Measurements from ENCODE around the gene LHX3. TPM values are rescaled to one million over a fixed set of nuclear protein-coding genes. Genes with fewer than 3 reads are reported as not detected.

The LHX3 gene
- total RNA-seq, 1 donor from 2014 or later: not detected

GRCh38 chr9:136213733-136214132 lies 8.8 kb upstream of the LHX3 start:
- no peak overlapping the region for H3K4me2 ChIP-seq (ENCODE audit: low read length)
- Mint-ChIP-seq H3K27me3 (ENCODE audit: low read depth, unreplicated experiment) (no peaks in the 10 kb centered on the region), H3K36me3 (ENCODE audit: low read depth, unreplicated experiment) (peaks cover 21% of the 10 kb centered on the region), H3K9me3 (ENCODE audit: unreplicated experiment) (no peaks in the 10 kb centered on the region), H3K4me3 (ENCODE audit: unreplicated experiment) (no peak overlapping the region), H3K27ac (ENCODE audit: unreplicated experiment) (no peak overlapping the region), H3K4me1 (ENCODE audit: low read depth, unreplicated experiment) (no peaks in the 10 kb centered on the region)
- no peaks in the 10 kb centered on the region for H3K9me3 ChIP-seq (ENCODE audit: insufficient read depth, low read depth, low read length)
- no peak overlapping the region for H3K4me3 ChIP-seq (ENCODE audit: insufficient read depth, low read depth, low read length)
- no peak overlapping the region for H3K27ac ChIP-seq (ENCODE audit: low read depth, low read length)
- peaks cover 15% of the 10 kb centered on the region for H4K20me1 ChIP-seq (ENCODE audit: insufficient read depth, low read length)
- no peak for FAIRE-seq
- TF ChIP-seq CTCF (IDR thresholded peaks at IDR 0.05; ENCODE audit: insufficient read depth, low read depth, low read length) (no peak), EZH2 (IDR thresholded peaks at IDR 0.05; ENCODE audit: insufficient read depth, low read length) (no peak)
- no peak overlapping the region for H3K9ac ChIP-seq (ENCODE audit: low read length)
- H3K27me3 ChIP-seq (ENCODE audit: insufficient read depth, low read length): no peaks in the 10 kb centered on the region
- peaks cover 3% of the 10 kb centered on the region for H3K36me3 ChIP-seq (ENCODE audit: insufficient read depth, low read length)
- no peak overlapping the region for H2AFZ ChIP-seq (ENCODE audit: low read depth, low read length)
- H3K4me1 ChIP-seq (ENCODE audit: insufficient read depth, low read length): no peaks in the 10 kb centered on the region
- H3K79me2 ChIP-seq (ENCODE audit: insufficient read depth, low read length): no peaks in the 10 kb centered on the region
- DNase-seq (ENCODE audit: low read depth): no peak

- Histone ChIP-seq H3K9me3 (ENCODE audit: insufficient read depth, low read depth, low read length) (no peaks in the 10 kb centered on the region), H3K27me3 (ENCODE audit: insufficient read depth, low read length) (no peaks in the 10 kb centered on the region), H3K4me1 (ENCODE audit: insufficient read depth, low read length) (no peaks in the 10 kb centered on the region), H3K9ac (ENCODE audit: low read length) (no peak overlapping the region), H3K4me3 (ENCODE audit: insufficient read depth, low read depth, low read length) (no peak overlapping the region), H3K27ac (ENCODE audit: low read depth, low read length) (no peak overlapping the region), H3K4me2 (ENCODE audit: low read length) (no peak overlapping the region), H2AFZ (ENCODE audit: low read depth, low read length) (no peak overlapping the region), H3K36me3 (ENCODE audit: insufficient read depth, low read length) (peaks cover 3% of the 10 kb centered on the region), H4K20me1 (ENCODE audit: insufficient read depth, low read length) (peaks cover 10% of the 10 kb centered on the region), H3K79me2 (ENCODE audit: insufficient read depth, low read length) (no peaks in the 10 kb centered on the region)
- FAIRE-seq (no peak), DNase-seq (ENCODE audit: low read depth) (no peak)
- Mint-ChIP-seq H3K4me3 (ENCODE audit: unreplicated experiment) (no peak overlapping the region), H3K27me3 (ENCODE audit: low read depth, unreplicated experiment) (peaks cover 2% of the 10 kb centered on the region), H3K27ac (ENCODE audit: unreplicated experiment) (no peak overlapping the region), H3K4me1 (ENCODE audit: low read depth, unreplicated experiment) (no peaks in the 10 kb centered on the region), H3K36me3 (ENCODE audit: low read depth, unreplicated experiment) (peaks cover 21% of the 10 kb centered on the region), H3K9me3 (ENCODE audit: unreplicated experiment) (no peaks in the 10 kb centered on the region)
- no peak for TF ChIP-seq CTCF (IDR thresholded peaks at IDR 0.05; ENCODE audit: insufficient read depth, low read depth, low read length)
- no peak for TF ChIP-seq EZH2 (IDR thresholded peaks at IDR 0.05; ENCODE audit: insufficient read depth, low read length)
Observed at GRCh38 chr9:136212345-136212950, 7.5 kb upstream of the LHX3 start.
